ENCODE data around the gene TNS3.

Gene TNS3

GRCh38 chr7:47580811-47581331, 1.0 kb downstream of the TNS3 start:
- no peak for DNase-seq

GRCh38 chr7:47580175-47580706, 1.7 kb downstream of the TNS3 start:
- DNase-seq: no peak

- no peak for DNase-seq
Observed at GRCh38 chr7:47579458-47579857, 2.5 kb downstream of the TNS3 start.

GRCh38 chr7:47578579-47579270, 3.2 kb downstream of the TNS3 start:
- no peak for DNase-seq

- no peak for DNase-seq
Observed at GRCh38 chr7:47577321-47577919, 4.5 kb downstream of the TNS3 start.

GRCh38 chr7:47576866-47577306, 5.0 kb downstream of the TNS3 start:
- DNase-seq: no peak

GRCh38 chr7:47576031-47576865, 5.7 kb downstream of the TNS3 start:
- no peak for DNase-seq

- no peak for DNase-seq
Observed at GRCh38 chr7:47574482-47575329, 7.2 kb downstream of the TNS3 start.

- no peak for DNase-seq
Observed at GRCh38 chr7:47573758-47574481, 8.0 kb downstream of the TNS3 start.

GRCh38 chr7:47572939-47573757, 8.8 kb downstream of the TNS3 start:
- DNase-seq: no peak

GRCh38 chr7:47572094-47572445, 9.8 kb downstream of the TNS3 start:
- DNase-seq: no peak

- no peak for DNase-seq
Observed at GRCh38 chr7:47571331-47572093, 10.4 kb downstream of the TNS3 start.

GRCh38 chr7:47570649-47571050, 11.3 kb downstream of the TNS3 start:
- DNase-seq: no peak

GRCh38 chr7:47568547-47568946, 13.4 kb downstream of the TNS3 start:
- no peak for DNase-seq

- DNase-seq: no peak
Observed at GRCh38 chr7:47568056-47568455, 13.9 kb downstream of the TNS3 start.

GRCh38 chr7:47565640-47566250, 16.2 kb downstream of the TNS3 start:
- no peak for DNase-seq

- no peak for DNase-seq
Observed at GRCh38 chr7:47563521-47563920, 18.4 kb downstream of the TNS3 start.

GRCh38 chr7:47561715-47562446, 20.0 kb downstream of the TNS3 start:
- no peak for DNase-seq

All from effector CD4-positive, alpha-beta T cell (primary cell).